HG03103 (cell line): ENCODE data around the gene PDZD2.

Source experiments
- ATAC-seq: cut with Tn5 transposase; IDR thresholded peaks from one replicate; pipeline ENCODE4 v1.9.1; 2021; ENCODE audit warnings: low read depth; ENCODE audit not compliant: unreplicated experiment

Gene PDZD2

GRCh38 chr5:32150366-32150765, 511.4 kb downstream of the PDZD2 start:
- ATAC-seq, result no peak

GRCh38 chr5:32151198-32151597, 512.3 kb downstream of the PDZD2 start:
- ATAC-seq, result no peak

- no peak for ATAC-seq
These were observed 514.8 kb downstream of the PDZD2 start for GRCh38 chr5:32153723-32154122.

GRCh38 chr5:32155211-32155610, 516.3 kb downstream of the PDZD2 start:
- no peak for ATAC-seq

GRCh38 chr5:32156635-32157034, 517.7 kb downstream of the PDZD2 start:
- no peak for ATAC-seq

- ATAC-seq, result no peak
These were observed 518.1 kb downstream of the PDZD2 start for GRCh38 chr5:32157078-32157477.

- ATAC-seq, result no peak
These were observed 519.7 kb downstream of the PDZD2 start for GRCh38 chr5:32158679-32158975.

GRCh38 chr5:32159328-32160072, 520.6 kb downstream of the PDZD2 start:
- ATAC-seq, result no peak

- ATAC-seq, result no peak
These were observed 521.3 kb downstream of the PDZD2 start for GRCh38 chr5:32160228-32160627.
